ENCODE data around the gene SHISA9. TPM values are rescaled to one million over a fixed set of nuclear protein-coding genes. Genes with fewer than 3 reads are reported as not detected.

The SHISA9 gene
- total RNA-seq, 1 donor from 2014 or later = not detected

DNA sequence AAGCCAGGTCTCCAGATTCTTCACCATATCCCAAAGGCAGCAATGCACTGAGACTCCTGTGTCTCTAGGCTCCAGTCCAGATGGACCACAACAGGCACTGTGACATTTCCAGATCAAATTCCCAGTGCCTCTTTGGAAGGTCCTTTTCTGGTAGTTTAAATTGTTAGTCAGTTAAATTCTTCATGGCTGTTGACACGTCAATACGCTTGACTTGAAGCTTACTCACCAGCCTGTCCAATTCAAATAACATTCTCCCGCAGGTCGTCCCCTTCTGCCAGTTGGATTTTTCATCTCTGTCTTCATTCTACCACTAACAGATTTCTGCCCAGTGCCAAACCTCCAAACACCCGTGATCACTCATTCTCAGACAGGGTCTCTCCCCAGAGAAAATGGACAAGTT is 86.7 kb downstream of the SHISA9 start:
- intact Hi-C loops (cut with DNase I) = no loop called here
- H3K36me3 ChIP-seq = no peaks in the 10 kb centered on the region
- no peak overlapping the region for H3K4me3 ChIP-seq
- ATAC-seq (no peak), DNase-seq (no peak)
- H3K27me3 ChIP-seq (ENCODE audit: low read depth) = no peaks in the 10 kb centered on the region
- TF ChIP-seq, protein P1, sequence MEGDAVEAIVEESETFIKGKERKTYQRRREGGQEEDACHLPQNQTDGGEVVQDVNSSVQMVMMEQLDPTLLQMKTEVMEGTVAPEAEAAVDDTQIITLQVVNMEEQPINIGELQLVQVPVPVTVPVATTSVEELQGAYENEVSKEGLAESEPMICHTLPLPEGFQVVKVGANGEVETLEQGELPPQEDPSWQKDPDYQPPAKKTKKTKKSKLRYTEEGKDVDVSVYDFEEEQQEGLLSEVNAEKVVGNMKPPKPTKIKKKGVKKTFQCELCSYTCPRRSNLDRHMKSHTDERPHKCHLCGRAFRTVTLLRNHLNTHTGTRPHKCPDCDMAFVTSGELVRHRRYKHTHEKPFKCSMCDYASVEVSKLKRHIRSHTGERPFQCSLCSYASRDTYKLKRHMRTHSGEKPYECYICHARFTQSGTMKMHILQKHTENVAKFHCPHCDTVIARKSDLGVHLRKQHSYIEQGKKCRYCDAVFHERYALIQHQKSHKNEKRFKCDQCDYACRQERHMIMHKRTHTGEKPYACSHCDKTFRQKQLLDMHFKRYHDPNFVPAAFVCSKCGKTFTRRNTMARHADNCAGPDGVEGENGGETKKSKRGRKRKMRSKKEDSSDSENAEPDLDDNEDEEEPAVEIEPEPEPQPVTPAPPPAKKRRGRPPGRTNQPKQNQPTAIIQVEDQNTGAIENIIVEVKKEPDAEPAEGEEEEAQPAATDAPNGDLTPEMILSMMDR (IDR thresholded peaks at IDR 0.05) = no peak
- no peaks in the 10 kb centered on the region for H3K4me1 ChIP-seq
- no peak overlapping the region for H3K27ac ChIP-seq
- no peaks in the 10 kb centered on the region for H3K9me3 ChIP-seq

GRCh38 chr16:12992066-12992465 is 90.7 kb downstream of the SHISA9 start:
- Histone ChIP-seq H3K36me3 (no peaks in the 10 kb centered on the region), H3K27ac (no peak overlapping the region), H3K27me3 (ENCODE audit: low read depth) (no peaks in the 10 kb centered on the region), H3K9me3 (no peaks in the 10 kb centered on the region), H3K4me3 (no peak overlapping the region), H3K4me1 (no peaks in the 10 kb centered on the region)
- TF ChIP-seq, protein P1 (IDR thresholded peaks at IDR 0.05) = no peak
- DNase-seq (no peak), ATAC-seq (no peak)
- intact Hi-C loops (cut with DNase I) = no loop called here

GRCh38 chr16:12994402-12994801 is 93.0 kb downstream of the SHISA9 start:
- no peaks in the 10 kb centered on the region for H3K9me3 ChIP-seq
- no peaks in the 10 kb centered on the region for H3K4me1 ChIP-seq
- H3K27ac ChIP-seq = no peak overlapping the region
- no peaks in the 10 kb centered on the region for H3K36me3 ChIP-seq
- TF ChIP-seq, protein P1 (IDR thresholded peaks at IDR 0.05) = no peak
- no peaks in the 10 kb centered on the region for H3K27me3 ChIP-seq (ENCODE audit: low read depth)
- DNase-seq (no peak), ATAC-seq (no peak)
- intact Hi-C loops (cut with DNase I) = no loop called here
- H3K4me3 ChIP-seq = no peak overlapping the region

DNA sequence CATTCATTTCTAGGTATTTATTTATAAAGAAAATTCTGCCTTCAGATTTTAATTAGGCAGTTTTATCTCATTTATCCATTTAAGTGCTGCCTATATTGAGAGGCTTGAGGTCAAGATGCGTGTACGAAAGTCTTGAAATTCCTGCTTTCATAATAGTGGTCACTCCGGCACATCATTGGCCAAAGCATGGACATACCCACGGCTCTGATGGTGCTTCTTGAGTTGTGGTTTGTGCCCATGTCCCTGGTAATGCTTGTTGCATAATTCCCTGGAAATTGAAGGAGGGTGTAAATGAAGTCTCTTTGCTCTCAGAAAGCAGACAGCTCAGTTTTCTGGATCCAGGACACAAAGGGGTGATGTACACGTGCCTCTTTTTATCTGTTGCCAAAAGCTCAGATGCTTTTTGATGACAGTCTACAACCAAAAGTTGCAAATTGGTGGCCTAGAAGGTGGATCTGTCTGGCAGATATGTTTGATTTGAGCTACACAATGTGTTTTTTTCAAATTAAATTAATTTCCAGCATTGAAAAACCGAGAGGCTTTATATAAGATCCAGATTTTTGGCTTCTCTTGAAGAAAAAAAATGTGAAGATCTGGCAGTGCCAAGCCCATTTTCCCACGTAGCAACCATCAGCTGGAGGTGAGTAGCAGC is 94.4 kb downstream of the SHISA9 start:
- H3K36me3 ChIP-seq = no peaks in the 10 kb centered on the region
- H3K4me3 ChIP-seq = no peak overlapping the region
- no peaks in the 10 kb centered on the region for H3K4me1 ChIP-seq
- no peaks in the 10 kb centered on the region for H3K9me3 ChIP-seq
- DNase-seq (no peak), ATAC-seq (no peak)
- H3K27ac ChIP-seq = no peak overlapping the region
- intact Hi-C loops (cut with DNase I) = no loop called here
- TF ChIP-seq, protein P1 (IDR thresholded peaks at IDR 0.05) = no peak
- no peaks in the 10 kb centered on the region for H3K27me3 ChIP-seq (ENCODE audit: low read depth)

DNA sequence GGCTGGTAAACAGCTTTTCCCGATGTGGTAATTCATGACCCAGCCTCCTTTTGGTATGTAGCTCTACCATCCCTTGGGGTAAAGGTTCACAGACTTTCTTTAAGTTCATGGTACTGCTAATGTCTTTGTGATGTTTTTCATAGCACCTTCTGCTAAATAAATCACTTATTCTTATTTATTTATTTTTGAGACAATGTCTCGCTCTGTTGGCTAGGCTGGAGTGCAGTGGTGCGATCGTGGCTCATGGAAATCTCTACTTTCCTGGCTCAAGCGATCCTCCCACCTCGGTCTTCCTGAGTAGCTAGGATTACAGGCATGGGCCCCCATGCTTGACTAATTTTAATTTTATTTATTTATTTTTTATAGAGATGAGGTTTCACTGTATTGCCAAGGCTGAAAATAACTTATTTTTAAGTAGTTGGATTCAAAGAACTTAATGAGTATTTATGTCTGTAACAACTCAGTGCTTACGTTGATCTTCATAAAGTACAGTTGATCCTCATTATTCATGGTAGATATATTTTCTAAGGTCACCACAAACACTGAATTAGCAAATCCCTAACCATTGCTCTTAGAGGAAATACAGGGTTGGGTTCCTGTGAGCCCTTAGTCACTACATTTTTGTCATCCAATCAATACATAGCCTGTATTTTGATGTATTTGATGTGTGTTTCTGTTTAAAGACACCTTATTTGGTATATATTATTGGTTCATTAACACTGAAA is 97.1 kb downstream of the SHISA9 start:
- DNase-seq (no peak), ATAC-seq (no peak)
- H3K4me1 ChIP-seq = no peaks in the 10 kb centered on the region
- TF ChIP-seq, protein P1 (IDR thresholded peaks at IDR 0.05) = no peak
- H3K4me3 ChIP-seq = no peak overlapping the region
- H3K36me3 ChIP-seq = no peaks in the 10 kb centered on the region
- no peaks in the 10 kb centered on the region for H3K27me3 ChIP-seq (ENCODE audit: low read depth)
- no peaks in the 10 kb centered on the region for H3K9me3 ChIP-seq
- intact Hi-C loops (cut with DNase I) = no loop called here
- H3K27ac ChIP-seq = no peak overlapping the region
